ENCODE data around the gene FETUB. TPM values are rescaled to one million over a fixed set of nuclear protein-coding genes. Genes with fewer than 3 reads are reported as not detected.

The FETUB gene
- total and polyA plus RNA-seq, 2 of the 8 experiments (the other 6 are each of a cell fraction or from before 2014, with no cell fraction given) = 0.15 TPM; not detected in 1

- Histone ChIP-seq H3K27ac (ENCODE audit: low read depth, low read length) (no peak overlapping the region), H3K79me1 (ENCODE audit: low read depth, low read length) (no peaks in the 10 kb centered on the region), H2BK20ac (ENCODE audit: low read length) (no peak overlapping the region; the same call in 1 of the 2 replicates), H3K4ac (replicated peaks; ENCODE audit: insufficient read length, low read depth, low read length) (no peak overlapping the region), H3K23ac (ENCODE audit: insufficient read length) (no peak overlapping the region), H2BK5ac (ENCODE audit: low read depth, low read length) (no peak overlapping the region), H2BK15ac (ENCODE audit: low read length) (no peak overlapping the region), H4K20me1 (replicated peaks in 1 of 2; ENCODE audit: control insufficient read depth in 1 of 2, insufficient read depth in 2 of 2, low read length in 2 of 2) (no peaks in the 10 kb centered on the region), H3K9me3 (ENCODE audit: insufficient read depth in 2 of 2, low read depth in 1 of 2, low read length in 1 of 2) (no peaks in the 10 kb centered on the region), H3K4me3 (ENCODE audit: extremely low read depth in 1 of 4, insufficient read depth in 2 of 4, low read depth in 3 of 4, low read length in 4 of 4) (no peak overlapping the region), H2AFZ (ENCODE audit: low read length) (peak overlapping the region; percentile 25; the same call in 1 of the 2 replicates), H3K79me2 (ENCODE audit: control insufficient read depth in 1 of 2, insufficient read depth in 2 of 2, low read length in 2 of 2) (no peaks in the 10 kb centered on the region), H3K9ac (replicated peaks in 1 of 4; ENCODE audit: extremely low read depth in 1 of 4, low read depth in 3 of 4, low read length in 3 of 4) (no peak overlapping the region), H2AK5ac (ENCODE audit: low read depth, low read length) (no peak overlapping the region), H3K4me1 (replicated peaks in 1 of 4; ENCODE audit: control insufficient read depth in 3 of 4, insufficient read depth in 4 of 4, low read length in 3 of 4) (peaks cover 5 to 12% (median 8%) of the 10 kb centered on the region in 4 experiments; a peak in 5 of 7 replicates), H2BK120ac (replicated peaks; ENCODE audit: low read depth, low read length) (no peak overlapping the region), H4K8ac (ENCODE audit: extremely low read depth, insufficient read depth, low read length) (no peak overlapping the region), H2BK12ac (ENCODE audit: low read depth, low read length) (no peak overlapping the region), H3K4me2 (ENCODE audit: insufficient read depth in 1 of 2, low read depth in 2 of 2, low read length in 2 of 2) (no peak overlapping the region), H4K91ac (replicated peaks; ENCODE audit: insufficient read length, low read length) (no peak overlapping the region), H4K5ac (ENCODE audit: insufficient read length, low read depth, low read length) (peak overlapping the region; percentile 20), H3K18ac (ENCODE audit: extremely low read depth, low read length) (0 out of 2 replicates have a peak overlapping the region, but pooled peaks have one; percentile 19), H3K23me2 (ENCODE audit: low read depth, low read length) (no peaks in the 10 kb centered on the region), H3K56ac (replicated peaks; ENCODE audit: insufficient read length, low read depth, low read length) (no peak overlapping the region), H3K14ac (ENCODE audit: insufficient read length) (no peak overlapping the region), H3K27me3 (replicated peaks in 1 of 4; ENCODE audit: control insufficient read depth in 3 of 4, extremely low read depth in 1 of 4, insufficient read depth in 3 of 4, low read length in 3 of 4) (no peaks in the 10 kb centered on the region; a peak in 1 of 7 replicates), H3K36me3 (ENCODE audit: control insufficient read depth in 2 of 4, insufficient read depth in 4 of 4, low read length in 3 of 4) (no peaks in the 10 kb centered on the region)
- ChIA-PET POLR2A (ENCODE audit: partially characterized antibody) (interaction anchor here (1.4 kb wide), 1 partner anchor 143 kb away, joined by 3 read pairs; the partner anchor contains the start of gene EIF4A2), CTCF (ENCODE audit: partially characterized antibody) (interaction anchor here (0.9 to 1.7 kb wide), 4 partner anchors 13 to 25 kb away, joined by 3 to 5 read pairs (median 3); no protein-coding TSS in a partner anchor)
- DNase-seq (ENCODE audit: low read depth in 1 of 2, low spot score in 2 of 2) (no peak), FAIRE-seq (no peak)
- WGBS, 2 experiments (ENCODE audit: extremely low coverage in 1 of 2, insufficient coverage in 1 of 2, insufficient read length in 1 of 2, insufficient replicate concordance in 2 of 2, low coverage in 1 of 2, low lambda C conversion rate in 2 of 2, missing lambda C conversion rate in 1 of 2) = 72% methylated on average over 9 of the region's 9 CpGs; no CpG with 5 or more reads in 1 of the 2 experiments
- TF ChIP-seq HDAC2 (IDR thresholded peaks at IDR 0.05; ENCODE audit: borderline replicate concordance in 1 of 2, low read depth in 2 of 2, low read length in 2 of 2) (no peak), SP4 (IDR thresholded peaks at IDR 0.05; ENCODE audit: low read length) (no peak), ASH2L (IDR thresholded peaks at IDR 0.05; ENCODE audit: low read length) (no peak), ATF2 (IDR thresholded peaks at IDR 0.05; ENCODE audit: low read length) (no peak), TAF7 (optimal IDR thresholded peaks at IDR 0.05; ENCODE audit: borderline replicate concordance, low read depth, low read length) (no peak), ZNF274 (IDR thresholded peaks at IDR 0.05; ENCODE audit: borderline replicate concordance, extremely low read depth, low read length) (no peak), YY1 (IDR thresholded peaks at IDR 0.05; ENCODE audit: low read depth, low read length) (no peak), FOSL1 (IDR thresholded peaks at IDR 0.05; ENCODE audit: insufficient read depth, low read depth, low read length) (no peak), RFX5 (IDR thresholded peaks at IDR 0.05; ENCODE audit: borderline replicate concordance, low read depth, low read length) (no peak), SUZ12 (IDR thresholded peaks at IDR 0.05; ENCODE audit: low read length) (no peak)
Measured at GRCh38 chr3:186640473-186640818, 247 bp downstream of the FETUB start.
